Ishikawa (cell line): ENCODE data around the gene PRICKLE2.

ENCODE experiments used
- CEBPB ChIP-seq: IDR thresholded peaks from 2 replicates; pipeline ENCODE4 v1.6.1; 2012
- CREB1 ChIP-seq: IDR thresholded peaks from 2 replicates; pipeline ENCODE4 v1.6.1; 2012; ENCODE audit warnings: low read depth
- EGR1 ChIP-seq: IDR thresholded peaks from 2 replicates; pipeline ENCODE4 v1.6.1; 2012
- EP300 ChIP-seq: IDR thresholded peaks from 2 replicates; pipeline ENCODE4 v1.6.1; 2012; ENCODE audit warnings: borderline replicate concordance
- FOXM1 ChIP-seq: IDR thresholded peaks from 2 replicates; pipeline ENCODE4 v1.6.1; 2012; ENCODE audit warnings: low read depth, borderline replicate concordance
- NFIC ChIP-seq: IDR thresholded peaks from 2 replicates; pipeline ENCODE4 v1.6.1; 2012
- RAD21 ChIP-seq: IDR thresholded peaks from 2 replicates; pipeline ENCODE4 v1.6.1; 2012; ENCODE audit warnings: low read depth
- TAF1 ChIP-seq: IDR thresholded peaks from 2 replicates; pipeline ENCODE4 v1.6.1; 2012; ENCODE audit warnings: low read depth, mild to moderate bottlenecking
- TCF12 ChIP-seq: IDR thresholded peaks from 2 replicates; pipeline ENCODE4 v1.6.1; 2012; ENCODE audit warnings: low read depth
- TEAD4 ChIP-seq: IDR thresholded peaks from 2 replicates; pipeline ENCODE4 v1.6.1; 2012
- YY1 ChIP-seq: IDR thresholded peaks from 2 replicates; pipeline ENCODE4 v1.6.1; 2012; ENCODE audit warnings: low read depth
- ZBTB7A ChIP-seq: IDR thresholded peaks from 2 replicates; pipeline ENCODE4 v1.6.1; 2012; ENCODE audit warnings: low read depth
- TF ChIP-seq, protein P1 (sequence below): IDR thresholded peaks from 2 replicates; pipeline ENCODE4 v1.6.1; 2012
- TF ChIP-seq, protein P2 (sequence below): IDR thresholded peaks from 2 replicates; pipeline ENCODE4 v1.6.1; 2012; ENCODE audit warnings: low read depth, mild to moderate bottlenecking
- TF ChIP-seq, protein P3 (sequence below): IDR thresholded peaks from 2 replicates; pipeline ENCODE4 v1.6.1; 2012

The PRICKLE2 gene

DNA sequence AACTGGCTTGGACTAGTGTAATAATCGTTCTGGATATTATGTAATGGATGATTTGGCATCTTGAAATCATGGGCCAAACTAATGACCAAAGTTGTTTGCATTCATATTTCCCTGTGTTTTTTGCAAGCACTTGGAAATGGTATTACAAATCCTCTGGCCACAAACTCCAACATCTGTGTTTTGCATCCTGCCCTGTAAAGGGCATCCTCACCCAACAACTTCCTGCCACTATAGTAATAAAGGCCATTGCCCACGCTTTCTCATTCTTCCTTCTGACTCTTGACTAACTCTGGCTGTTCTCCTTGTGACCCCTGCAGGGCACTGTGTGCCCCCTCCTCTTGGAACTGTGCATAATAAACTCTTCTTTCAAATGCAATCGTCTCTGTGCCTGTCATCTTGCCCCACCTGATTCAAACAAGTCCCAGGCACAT, 176.6 kb downstream of the PRICKLE2 start:
- TF ChIP-seq, protein P1, sequence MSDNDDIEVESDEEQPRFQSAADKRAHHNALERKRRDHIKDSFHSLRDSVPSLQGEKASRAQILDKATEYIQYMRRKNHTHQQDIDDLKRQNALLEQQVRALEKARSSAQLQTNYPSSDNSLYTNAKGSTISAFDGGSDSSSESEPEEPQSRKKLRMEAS: no peak
- TF ChIP-seq TAF1 (no peak), CREB1 (no peak), CEBPB (no peak), RAD21 (no peak)
- TF ChIP-seq, protein P2, sequence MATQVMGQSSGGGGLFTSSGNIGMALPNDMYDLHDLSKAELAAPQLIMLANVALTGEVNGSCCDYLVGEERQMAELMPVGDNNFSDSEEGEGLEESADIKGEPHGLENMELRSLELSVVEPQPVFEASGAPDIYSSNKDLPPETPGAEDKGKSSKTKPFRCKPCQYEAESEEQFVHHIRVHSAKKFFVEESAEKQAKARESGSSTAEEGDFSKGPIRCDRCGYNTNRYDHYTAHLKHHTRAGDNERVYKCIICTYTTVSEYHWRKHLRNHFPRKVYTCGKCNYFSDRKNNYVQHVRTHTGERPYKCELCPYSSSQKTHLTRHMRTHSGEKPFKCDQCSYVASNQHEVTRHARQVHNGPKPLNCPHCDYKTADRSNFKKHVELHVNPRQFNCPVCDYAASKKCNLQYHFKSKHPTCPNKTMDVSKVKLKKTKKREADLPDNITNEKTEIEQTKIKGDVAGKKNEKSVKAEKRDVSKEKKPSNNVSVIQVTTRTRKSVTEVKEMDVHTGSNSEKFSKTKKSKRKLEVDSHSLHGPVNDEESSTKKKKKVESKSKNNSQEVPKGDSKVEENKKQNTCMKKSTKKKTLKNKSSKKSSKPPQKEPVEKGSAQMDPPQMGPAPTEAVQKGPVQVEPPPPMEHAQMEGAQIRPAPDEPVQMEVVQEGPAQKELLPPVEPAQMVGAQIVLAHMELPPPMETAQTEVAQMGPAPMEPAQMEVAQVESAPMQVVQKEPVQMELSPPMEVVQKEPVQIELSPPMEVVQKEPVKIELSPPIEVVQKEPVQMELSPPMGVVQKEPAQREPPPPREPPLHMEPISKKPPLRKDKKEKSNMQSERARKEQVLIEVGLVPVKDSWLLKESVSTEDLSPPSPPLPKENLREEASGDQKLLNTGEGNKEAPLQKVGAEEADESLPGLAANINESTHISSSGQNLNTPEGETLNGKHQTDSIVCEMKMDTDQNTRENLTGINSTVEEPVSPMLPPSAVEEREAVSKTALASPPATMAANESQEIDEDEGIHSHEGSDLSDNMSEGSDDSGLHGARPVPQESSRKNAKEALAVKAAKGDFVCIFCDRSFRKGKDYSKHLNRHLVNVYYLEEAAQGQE: no peak

DNA sequence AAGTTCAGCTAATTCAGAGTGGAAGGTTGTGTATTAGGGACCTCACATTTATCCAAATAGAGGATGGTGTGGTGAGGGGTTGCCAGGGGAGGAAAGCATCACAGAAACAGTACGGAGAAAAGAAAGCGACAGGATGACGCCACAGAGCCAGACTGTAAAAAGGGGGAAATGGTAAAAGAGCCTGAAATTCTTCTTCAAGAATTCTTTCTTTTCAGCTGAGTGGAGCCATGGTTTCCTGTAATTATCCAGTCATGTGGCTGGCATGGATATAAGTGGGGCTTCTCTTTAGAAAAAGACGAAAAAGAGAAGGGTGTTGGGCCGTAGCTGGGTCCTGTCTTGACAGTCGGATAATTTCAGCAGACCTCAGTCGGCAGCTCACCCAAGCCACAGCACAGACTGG, 177.5 kb downstream of the PRICKLE2 start:
- TF ChIP-seq NFIC: no peak
- TF ChIP-seq, protein P3, sequence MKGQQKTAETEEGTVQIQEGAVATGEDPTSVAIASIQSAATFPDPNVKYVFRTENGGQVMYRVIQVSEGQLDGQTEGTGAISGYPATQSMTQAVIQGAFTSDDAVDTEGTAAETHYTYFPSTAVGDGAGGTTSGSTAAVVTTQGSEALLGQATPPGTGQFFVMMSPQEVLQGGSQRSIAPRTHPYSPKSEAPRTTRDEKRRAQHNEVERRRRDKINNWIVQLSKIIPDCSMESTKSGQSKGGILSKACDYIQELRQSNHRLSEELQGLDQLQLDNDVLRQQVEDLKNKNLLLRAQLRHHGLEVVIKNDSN: no peak
- TF ChIP-seq TAF1: no peak
- no peak for TF ChIP-seq ZBTB7A
- TF ChIP-seq CREB1: no peak
- TF ChIP-seq TEAD4: no peak
- no peak for TF ChIP-seq RAD21
- no peak for TF ChIP-seq YY1
- no peak for TF ChIP-seq EGR1
- no peak for TF ChIP-seq CEBPB
- TF ChIP-seq, protein P2: no peak
- TF ChIP-seq TCF12: no peak
- TF ChIP-seq FOXM1: no peak
- TF ChIP-seq, protein P1: no peak
- no peak for TF ChIP-seq EP300

DNA sequence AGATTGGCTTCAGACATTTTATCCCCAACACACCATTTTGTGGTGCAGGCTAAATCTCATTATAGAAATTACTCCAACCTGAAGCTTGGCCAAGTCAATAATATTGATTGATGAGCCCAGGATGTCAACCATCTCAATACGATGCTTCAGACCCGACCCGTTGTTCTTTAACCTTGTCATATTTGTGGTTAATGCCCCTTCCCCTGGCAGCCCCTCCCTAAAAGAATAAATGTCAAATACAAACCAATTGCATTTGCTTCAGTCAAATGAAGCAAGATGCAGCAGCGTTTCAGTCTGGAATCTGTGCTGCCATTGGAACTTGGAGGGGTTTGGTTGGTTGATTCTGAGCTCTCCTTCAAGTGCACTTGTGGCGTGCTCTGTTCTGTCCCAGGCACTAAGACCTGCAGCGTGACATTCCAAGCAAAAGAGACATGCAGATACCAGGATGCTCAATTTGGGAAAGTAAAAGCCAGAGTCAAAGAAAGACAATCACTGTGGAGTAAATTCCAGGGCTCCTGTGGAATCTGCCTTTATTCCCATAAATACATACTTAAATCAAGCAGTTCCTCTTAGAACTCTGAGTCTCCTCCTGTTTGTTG, 178.2 kb downstream of the PRICKLE2 start:
- TF ChIP-seq FOXM1: no peak
- TF ChIP-seq RAD21: no peak
- TF ChIP-seq, protein P1: no peak
- TF ChIP-seq TEAD4: no peak
- TF ChIP-seq EGR1: no peak
- no peak for TF ChIP-seq TCF12
- no peak for TF ChIP-seq ZBTB7A
- TF ChIP-seq EP300: no peak
- TF ChIP-seq, protein P2: no peak
- no peak for TF ChIP-seq YY1
- TF ChIP-seq CREB1: no peak
- TF ChIP-seq CEBPB: no peak
- TF ChIP-seq, protein P3: no peak
- TF ChIP-seq TAF1: no peak
- no peak for TF ChIP-seq NFIC

DNA sequence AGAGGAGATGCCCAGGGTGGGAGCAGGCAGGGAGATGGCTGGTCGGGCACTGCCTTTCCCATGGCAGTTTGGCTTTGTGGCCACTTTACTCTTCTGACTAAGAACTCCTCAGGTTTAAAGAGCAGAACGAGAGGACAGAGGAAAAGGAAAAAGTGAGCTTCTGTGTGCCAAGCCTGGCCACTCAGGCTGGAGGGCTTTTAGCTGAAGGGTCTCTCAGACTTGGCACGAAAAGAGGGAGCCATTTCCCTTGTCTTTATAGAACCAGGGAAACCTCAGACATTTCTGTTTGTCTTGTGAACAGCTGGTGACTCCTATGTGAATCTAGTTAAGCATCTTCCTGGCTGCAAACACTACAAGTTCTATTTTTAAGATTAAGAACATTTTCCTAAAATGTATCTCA, 178.7 kb downstream of the PRICKLE2 start:
- TF ChIP-seq EP300 (no peak), RAD21 (no peak), TCF12 (no peak), TEAD4 (no peak), FOXM1 (no peak), CREB1 (no peak)
- TF ChIP-seq, protein P1: no peak
